GM18951 (cell line): ENCODE data around the gene SLC35F4.
"Not testable (repeated sequence)": the region's sequence is repeated elsewhere in the genome, so short reads cannot be mapped to it uniquely, and the experiment has no call there.

Source experiments
- POLR2A ChIP-seq: IDR thresholded peaks from 4 replicates; pipeline ENCODE4 v1.6.1; 2011; ENCODE audit warnings: mild to moderate bottlenecking; ENCODE audit not compliant: insufficient read length, insufficient read depth; ENCODE audit errors: extremely low read depth
- in situ Hi-C: fragments of 300-500 bp; cut with MboI; formaldehyde crosslinking; loops from one replicate; pipeline ENCODE4 v1.12.0; 2022; ENCODE audit warnings: low sequenced_read_pairs, mixed read lengths, inconsistent platforms; ENCODE audit not compliant: unreplicated experiment

Gene SLC35F4

DNA sequence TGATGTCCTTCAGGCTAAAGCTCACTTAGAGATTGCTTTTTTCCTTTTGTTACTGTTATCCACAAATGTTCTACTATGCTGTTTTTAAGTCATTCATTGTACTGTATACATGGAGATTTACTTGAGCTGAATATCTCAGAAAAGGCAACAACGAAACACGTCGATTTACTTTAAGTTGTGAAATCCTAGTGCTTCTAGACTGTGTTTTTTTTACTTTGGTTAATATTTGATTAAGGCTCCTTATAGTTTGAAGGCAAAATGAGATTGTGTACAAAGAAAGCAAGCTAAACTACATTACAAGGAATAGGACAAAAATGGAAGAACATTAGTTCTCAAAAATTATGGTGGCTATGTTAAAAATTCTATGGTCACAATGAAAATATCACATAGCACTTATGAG is 114.5 kb downstream of the SLC35F4 start:
- TF ChIP-seq POLR2A: no peak
- in situ Hi-C loops: no loop called here

GRCh38 chr14:57749267-57749666 is 116.6 kb downstream of the SLC35F4 start:
- no peak for TF ChIP-seq POLR2A
- in situ Hi-C loops: no loop called here

GRCh38 chr14:57748279-57748678 is 117.6 kb downstream of the SLC35F4 start:
- no peak for TF ChIP-seq POLR2A
- in situ Hi-C loops: no loop called here

DNA sequence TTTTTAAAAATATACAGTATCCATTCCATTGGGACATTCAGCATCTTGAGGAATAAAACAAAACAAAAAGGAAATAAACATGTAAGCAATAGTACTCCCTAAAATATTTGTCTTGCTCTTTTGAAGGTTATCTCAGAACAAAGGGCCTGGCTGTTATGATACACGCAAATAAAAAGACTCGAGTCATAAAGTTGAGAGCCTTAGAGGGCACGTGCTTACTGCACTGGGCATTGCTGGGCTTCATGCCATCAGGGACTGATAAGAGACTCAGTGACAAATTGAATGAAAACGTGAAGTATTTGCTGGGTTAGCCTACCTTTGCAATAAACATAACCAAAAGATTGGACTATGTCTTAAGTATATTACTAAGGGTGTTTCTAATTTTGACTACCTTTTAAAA is 118.9 kb downstream of the SLC35F4 start:
- in situ Hi-C loops: no loop called here
- no peak for TF ChIP-seq POLR2A

- no peak for TF ChIP-seq POLR2A
- in situ Hi-C loops: no loop called here
Observed at GRCh38 chr14:57746563-57746962, 119.3 kb downstream of the SLC35F4 start.

DNA sequence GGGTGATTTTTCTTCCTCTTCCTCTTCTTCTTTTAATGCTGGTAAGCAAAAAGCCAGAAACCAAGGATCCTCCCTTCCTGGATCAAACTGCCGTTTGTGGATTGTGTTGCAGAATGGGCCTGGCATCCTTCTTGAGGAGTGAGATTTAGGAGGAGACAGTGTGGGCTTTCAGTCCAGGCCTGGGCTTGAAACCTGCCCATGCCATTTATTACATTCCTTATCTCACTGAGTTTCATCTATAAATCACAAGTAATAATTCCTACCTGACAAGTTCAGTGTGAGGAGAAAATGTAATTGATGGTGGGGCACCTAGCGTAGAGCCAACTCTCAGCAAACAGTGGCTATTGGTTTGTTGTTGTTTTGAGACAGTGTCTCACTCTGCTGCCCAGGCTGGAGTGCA is 126.4 kb downstream of the SLC35F4 start:
- TF ChIP-seq POLR2A: no peak
- in situ Hi-C loops: no loop called here

GRCh38 chr14:57737598-57737997 is 128.3 kb downstream of the SLC35F4 start:
- no peak for TF ChIP-seq POLR2A
- in situ Hi-C loops: no loop called here

DNA sequence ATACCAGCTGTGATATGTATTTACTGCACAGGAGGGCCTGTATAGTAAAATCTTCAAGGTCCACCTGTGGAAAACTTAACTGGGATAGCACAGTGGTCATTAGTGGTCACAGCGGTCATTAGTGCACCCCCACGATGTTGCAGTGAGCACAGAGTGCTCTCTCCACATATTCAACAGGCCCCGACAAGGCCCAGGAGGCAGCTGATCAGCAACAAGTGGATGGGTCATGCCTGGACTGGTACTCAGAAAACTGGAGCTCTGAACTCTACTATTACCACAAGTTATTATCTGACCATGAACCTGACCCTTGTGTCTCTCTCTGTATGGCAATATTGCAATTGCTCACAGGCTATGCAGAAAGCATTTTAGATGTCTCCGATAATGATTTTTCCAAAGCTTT is 129.5 kb downstream of the SLC35F4 start:
- TF ChIP-seq POLR2A: no peak
- in situ Hi-C loops: no loop called here

GRCh38 chr14:57735276-57735675 is 130.6 kb downstream of the SLC35F4 start:
- TF ChIP-seq POLR2A: no peak
- in situ Hi-C loops: no loop called here

- in situ Hi-C loops: no loop called here
- no peak for TF ChIP-seq POLR2A
Observed at GRCh38 chr14:57732463-57733285, 133.2 kb downstream of the SLC35F4 start.

- TF ChIP-seq POLR2A: no peak
- in situ Hi-C loops: no loop called here
Observed at GRCh38 chr14:57729208-57730187, 136.4 kb downstream of the SLC35F4 start.

- TF ChIP-seq POLR2A: no peak
- in situ Hi-C loops: no loop called here
Observed at GRCh38 chr14:57725399-57726077, 140.4 kb downstream of the SLC35F4 start.

DNA sequence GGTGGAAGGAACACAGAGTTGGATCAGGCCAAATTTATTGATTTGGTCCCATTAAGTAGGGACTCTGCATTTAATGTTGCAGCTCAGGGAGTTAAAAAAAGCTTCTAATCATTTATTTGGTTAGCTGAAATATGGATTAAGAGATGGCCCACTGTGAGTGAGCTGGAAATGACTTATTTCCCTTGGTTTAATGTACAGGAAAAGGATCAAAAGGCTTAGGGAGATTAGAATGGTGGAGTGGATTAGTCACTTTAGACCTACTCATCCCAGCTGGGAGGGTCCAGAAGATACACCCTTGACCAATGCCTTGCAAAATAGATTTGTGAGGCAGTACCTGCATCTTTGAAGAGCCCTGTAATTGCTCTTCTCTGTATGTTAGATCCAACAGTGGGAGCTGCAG is 143.8 kb downstream of the SLC35F4 start:
- in situ Hi-C loops: not testable (repeated sequence)
